HG03103 (cell line): Measurements from ENCODE around the gene CCDC110.

Source experiments
- ATAC-seq: cut with Tn5 transposase; IDR thresholded peaks from one replicate; pipeline ENCODE4 v1.9.1; 2021; ENCODE audit warnings: low read depth; ENCODE audit not compliant: unreplicated experiment

Gene CCDC110

DNA sequence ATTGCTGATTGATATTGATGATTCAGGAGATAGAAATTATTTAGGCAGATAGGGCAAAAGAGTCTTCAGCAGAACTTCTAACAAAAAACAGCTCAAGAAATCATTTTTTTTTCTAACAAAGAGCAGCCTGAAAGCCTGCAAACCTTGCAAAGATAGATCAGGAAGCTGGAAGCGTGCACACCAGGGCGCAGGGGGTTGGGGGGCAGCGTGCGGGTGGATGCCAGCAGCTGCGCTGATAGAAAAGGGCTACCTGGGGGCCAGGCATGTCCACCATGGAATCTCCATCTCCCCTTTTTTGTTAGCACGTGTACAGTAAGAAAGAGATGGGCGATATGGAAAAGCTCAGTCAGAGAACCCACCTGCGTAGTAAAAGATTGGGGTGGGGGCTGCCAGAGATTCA is 1.7 kb upstream of the CCDC110 start:
- ATAC-seq: no peak

GRCh38 chr4:185472103-185472542 is 590 bp upstream of the CCDC110 start:
- no peak for ATAC-seq

- ATAC-seq: no peak
Observed at GRCh38 chr4:185470501-185471195, 885 bp downstream of the CCDC110 start.

DNA sequence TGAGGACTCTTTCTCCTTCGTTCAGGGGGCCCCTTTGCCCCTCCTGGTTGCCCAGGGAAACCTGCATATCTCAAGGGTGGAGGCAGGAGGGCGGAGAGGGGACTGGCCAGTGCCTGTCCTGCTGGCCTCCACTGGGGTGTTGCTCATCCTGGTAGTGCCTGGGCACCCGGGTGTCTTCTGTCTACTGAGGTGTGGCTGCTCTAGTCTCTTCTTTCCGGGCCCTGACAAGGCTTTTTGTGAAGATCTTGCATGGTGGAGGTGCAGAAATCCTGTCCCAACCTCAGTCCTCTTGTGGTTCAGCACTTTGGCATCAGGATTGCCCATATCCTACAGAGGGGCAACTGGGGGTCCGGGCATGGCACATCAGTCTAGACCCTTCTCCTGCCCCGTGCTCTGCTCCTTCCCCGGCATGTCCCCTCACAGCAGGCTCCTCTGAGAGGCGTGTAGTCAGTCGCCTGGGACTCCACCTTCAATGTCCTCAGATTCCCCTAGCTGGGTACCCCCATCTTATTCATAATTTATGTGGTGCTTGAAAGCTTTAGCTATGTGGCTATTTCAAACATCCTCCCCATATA is 1.9 kb downstream of the CCDC110 start:
- no peak for ATAC-seq

GRCh38 chr4:185468999-185469398 is 2.5 kb downstream of the CCDC110 start:
- ATAC-seq: no peak

GRCh38 chr4:185467991-185468390 is 3.5 kb downstream of the CCDC110 start:
- ATAC-seq: no peak

GRCh38 chr4:185467101-185467500 is 4.4 kb downstream of the CCDC110 start:
- ATAC-seq: no peak

GRCh38 chr4:185465707-185466106 is 5.8 kb downstream of the CCDC110 start:
- no peak for ATAC-seq

- no peak for ATAC-seq
Observed at GRCh38 chr4:185464887-185465286, 6.6 kb downstream of the CCDC110 start.

- ATAC-seq: no peak
Observed at GRCh38 chr4:185464183-185464582, 7.3 kb downstream of the CCDC110 start.

DNA sequence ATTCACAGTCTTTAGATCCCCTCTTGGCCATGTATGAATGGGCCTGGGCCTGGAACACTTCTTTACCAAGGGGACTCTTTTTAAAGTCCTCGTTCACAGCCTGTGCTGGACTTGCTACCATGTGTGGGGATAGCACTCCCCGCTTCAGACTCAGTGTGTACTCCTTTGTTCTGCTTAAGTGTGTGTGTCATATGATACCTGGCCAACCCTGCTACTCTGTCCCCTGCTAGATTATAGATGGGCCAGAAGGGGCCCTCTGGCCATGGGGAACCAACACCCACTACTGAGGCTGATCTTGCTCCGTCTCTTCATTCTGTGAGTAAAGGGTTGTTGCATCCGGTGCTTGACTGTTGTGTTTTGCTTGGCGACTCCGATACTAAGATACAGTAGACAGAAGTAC is 8.0 kb downstream of the CCDC110 start:
- ATAC-seq: no peak

DNA sequence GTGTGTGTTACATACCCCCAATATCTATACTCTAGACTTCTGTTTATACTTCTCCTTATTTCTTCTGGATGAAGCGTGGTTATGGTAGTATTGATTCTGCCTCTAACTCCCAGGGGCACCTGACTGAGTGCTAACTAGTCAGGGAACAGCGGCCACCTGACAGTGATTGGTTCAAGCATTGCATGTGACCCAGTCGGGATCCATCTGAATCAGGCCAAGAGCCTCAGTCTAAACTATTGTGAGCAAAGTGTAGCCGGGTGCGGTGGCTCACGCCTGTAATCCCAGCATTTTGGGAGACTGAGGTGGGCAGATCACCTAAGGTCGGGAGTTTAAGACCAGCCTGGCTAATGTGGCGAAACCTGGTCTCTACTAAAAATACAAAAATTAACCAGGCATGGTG is 10.0 kb downstream of the CCDC110 start:
- ATAC-seq: no peak

GRCh38 chr4:185457136-185457535 is 14.4 kb downstream of the CCDC110 start:
- ATAC-seq: no peak

GRCh38 chr4:185456131-185456530 is 15.4 kb downstream of the CCDC110 start:
- no peak for ATAC-seq

GRCh38 chr4:185445209-185445608 is 26.3 kb downstream of the CCDC110 start:
- no peak for ATAC-seq

- ATAC-seq: no peak
Observed at GRCh38 chr4:185441479-185441878, 30.1 kb downstream of the CCDC110 start.

DNA sequence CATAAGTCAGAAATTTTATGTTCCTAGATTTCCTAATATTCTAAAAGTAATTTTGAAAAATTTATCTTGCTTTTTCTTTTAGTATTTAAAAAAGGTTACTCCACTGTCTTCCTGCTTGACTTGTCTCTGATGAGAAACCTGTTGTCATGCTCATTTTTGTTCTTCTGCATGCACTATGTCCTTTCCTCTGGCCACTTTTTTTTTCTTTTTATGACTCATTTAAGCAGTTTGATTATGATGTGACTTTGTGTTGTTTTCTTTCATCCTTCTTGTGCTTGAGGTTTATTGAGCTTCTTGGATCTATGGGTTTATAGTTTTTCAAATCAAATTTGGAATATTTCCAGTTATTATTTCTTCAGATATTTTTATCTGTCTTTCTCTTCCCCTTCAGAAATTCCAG is 33.7 kb downstream of the CCDC110 start:
- ATAC-seq: peak; percentile 58

DNA sequence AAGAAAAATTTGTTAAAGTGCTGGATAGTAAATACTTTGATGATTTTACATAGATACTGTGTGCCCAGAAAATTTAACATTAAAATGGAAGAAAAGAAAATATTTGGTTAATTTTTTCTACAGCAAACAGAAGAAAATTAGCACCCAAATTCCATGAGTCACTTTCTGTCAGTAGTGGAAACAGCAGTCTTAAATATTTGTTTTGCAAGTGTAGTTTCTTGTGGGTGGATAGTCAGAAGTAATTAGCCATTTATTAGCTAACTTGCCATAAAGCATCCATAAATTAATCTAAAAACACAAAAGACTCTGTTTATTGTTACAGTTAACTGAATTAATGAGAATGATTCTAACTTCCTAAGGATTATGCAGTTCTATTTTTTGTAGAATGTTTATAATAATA is 36.1 kb downstream of the CCDC110 start:
- no peak for ATAC-seq

GRCh38 chr4:185429660-185430059 is 41.9 kb downstream of the CCDC110 start:
- no peak for ATAC-seq

DNA sequence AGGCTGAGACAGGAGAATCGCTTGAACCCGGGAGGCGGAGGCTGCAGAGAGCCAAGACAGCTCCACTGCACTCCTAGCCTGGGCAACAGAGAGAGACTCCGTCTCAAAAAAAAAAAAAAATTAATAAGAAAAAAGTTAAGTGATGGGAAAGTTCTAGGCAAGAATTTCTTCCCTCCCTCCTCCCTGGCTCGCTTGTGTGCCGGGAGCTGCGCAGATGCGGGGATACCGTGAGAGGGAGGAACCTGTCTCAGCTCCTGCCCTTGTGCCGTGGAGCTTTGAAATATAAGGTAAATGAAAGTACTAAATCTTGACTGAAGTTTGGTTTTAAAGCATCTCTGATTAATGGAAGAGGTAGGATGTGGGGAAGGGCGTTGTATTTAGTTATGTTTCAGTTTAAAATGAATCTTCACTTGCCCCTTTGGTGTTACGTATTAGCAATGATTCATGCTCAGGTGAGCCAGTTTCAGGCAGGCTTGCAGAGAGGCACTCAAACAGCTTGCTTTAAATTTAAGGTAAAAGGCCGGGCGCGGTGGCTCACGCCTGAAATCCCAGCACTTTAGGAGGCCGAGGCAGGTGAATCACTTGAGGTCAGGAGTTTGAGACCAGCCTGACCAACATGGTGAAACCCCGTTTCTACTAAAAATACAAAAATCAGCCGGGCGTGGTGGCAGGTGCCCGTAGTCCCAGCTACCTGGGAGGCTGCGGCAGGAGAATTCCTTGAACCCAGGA is 44.4 kb downstream of the CCDC110 start:
- no peak for ATAC-seq

DNA sequence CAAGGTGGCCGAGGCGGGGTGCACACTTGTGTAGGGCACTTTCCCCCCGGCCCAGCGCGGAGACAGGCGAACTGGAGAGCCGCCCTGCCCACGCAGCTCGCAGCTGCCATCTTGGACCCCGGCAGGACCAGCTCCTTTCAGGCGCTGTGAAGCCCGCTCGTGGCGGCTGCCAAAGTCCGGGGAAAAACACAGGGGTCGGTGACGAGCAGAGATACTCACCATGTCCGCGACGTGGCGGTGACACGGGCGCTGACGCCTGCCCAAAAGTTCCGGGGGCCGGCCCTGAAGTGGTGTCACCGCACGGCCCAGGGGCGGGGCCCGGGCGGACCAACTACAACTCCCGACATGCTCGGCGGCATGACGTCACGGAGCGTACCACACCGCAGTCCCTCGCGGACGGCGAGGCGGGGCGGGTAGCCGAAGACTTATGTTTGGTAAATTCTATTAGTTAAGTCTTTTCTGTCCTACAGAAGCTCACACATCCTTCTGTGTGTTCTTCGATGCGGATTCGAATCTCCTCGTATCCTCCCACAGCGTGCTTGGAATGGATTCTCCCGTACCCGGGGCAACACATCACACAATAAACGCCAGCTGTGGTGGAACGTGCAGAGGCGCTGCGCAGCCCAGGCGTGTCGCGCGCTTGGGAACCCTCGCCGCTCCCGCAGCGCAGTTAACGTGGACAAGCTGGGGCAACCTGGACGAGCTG is 45.7 kb downstream of the CCDC110 start, which contains the start of gene UFSP2:
TSS of gene UFSP2 (minus strand) at position 318 of the 706 bp plus-strand sequence. CDS start at position 222, 96 bp downstream.
- ATAC-seq: peak; percentile 88
